HG03565 (cell line): ENCODE data around the gene RRAD.
"Not testable (repeated sequence)": the region's sequence is repeated elsewhere in the genome, so short reads cannot be mapped to it uniquely, and the experiment has no call there.

Experiments
- ATAC-seq: cut with Tn5 transposase; IDR thresholded peaks from one replicate; pipeline ENCODE4 v1.9.1; 2021; ENCODE audit warnings: mild to moderate bottlenecking, moderate library complexity; ENCODE audit not compliant: unreplicated experiment

The RRAD gene, protein sequence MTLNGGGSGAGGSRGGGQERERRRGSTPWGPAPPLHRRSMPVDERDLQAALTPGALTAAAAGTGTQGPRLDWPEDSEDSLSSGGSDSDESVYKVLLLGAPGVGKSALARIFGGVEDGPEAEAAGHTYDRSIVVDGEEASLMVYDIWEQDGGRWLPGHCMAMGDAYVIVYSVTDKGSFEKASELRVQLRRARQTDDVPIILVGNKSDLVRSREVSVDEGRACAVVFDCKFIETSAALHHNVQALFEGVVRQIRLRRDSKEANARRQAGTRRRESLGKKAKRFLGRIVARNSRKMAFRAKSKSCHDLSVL

DNA sequence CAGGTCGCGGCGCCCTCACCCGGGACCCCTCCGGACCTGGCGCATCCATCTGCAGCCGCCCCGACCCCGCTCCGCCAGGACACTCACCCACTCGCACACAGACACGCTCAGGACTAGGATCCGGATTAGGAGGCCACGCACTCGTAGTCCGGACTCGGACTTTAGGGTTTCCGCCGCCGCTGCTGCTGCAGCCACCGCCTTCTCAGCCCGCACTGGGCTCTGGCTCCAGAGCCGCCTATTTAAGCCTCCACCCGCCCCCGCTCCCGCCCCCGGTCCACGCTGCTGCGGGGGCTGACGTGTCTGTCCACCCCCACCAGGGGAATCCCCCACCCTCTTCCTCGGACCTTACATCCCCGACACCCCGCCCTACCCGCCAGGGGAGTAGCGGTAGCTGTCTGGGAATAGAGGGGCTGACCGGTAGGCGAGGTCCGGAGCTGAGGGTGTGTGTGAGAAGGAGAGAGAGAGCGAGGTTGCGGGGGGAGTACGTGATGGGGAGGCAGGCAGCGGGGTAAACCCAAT lies at the start of gene RRAD:
TSS of gene RRAD (minus strand) at position 214 of the 519 bp plus-strand sequence. CDS start 356 bp downstream, outside the sequence.
- no peak for ATAC-seq

DNA sequence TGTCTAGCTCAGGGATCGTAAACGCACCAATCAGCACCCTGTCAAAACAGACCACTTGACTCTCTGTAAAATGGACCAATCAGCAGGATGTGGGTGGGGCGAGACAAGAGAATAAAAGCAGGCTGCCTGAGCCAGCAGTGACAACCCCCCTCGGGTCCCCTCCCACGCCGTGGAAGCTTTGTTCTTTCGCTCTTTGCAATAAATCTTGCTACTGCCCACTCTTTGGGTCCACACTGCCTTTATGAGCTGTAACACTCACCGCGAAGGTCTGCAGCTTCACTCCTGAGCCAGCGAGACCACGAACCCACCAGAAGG lies 49.6 kb upstream of the RRAD start:
- not testable (repeated sequence) for ATAC-seq

DNA sequence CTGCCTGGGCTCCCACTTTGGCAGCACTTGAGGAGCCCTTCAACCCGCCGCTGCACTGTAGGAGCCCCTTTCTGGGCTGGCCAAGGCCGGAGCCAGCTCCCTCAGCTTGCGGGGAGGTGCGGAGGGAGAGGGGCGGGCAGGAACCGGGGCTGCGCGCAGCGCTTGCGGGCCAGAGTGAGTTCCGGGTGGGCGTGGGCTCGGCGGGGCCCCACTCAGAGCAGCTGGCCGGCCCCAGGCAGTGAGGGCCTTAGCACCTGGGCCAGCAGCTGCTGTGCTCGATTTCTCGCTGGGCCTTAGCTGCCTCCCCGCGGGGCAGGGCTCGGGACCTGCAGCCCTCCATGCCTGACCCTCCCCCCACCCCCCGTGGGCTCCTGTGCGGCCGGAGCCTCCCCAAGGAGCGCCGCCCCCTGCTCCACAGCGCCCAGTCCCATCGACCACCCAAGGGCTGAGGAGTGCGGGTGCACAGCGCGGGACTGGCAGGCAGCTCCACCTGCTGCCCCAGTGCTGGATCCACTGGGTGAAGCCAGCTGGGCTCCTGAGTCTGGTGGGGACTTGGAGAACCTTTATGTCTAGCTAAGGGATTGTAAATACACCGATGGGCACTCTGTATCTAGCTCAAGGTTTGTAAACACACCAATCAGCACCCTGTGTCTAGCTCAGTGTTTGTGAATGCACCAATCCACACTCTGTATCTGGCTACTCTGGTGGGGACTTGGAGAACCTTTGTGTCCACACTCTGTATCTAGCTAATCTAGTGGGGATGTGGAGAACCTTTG lies 49.0 kb upstream of the RRAD start:
- ATAC-seq: not testable (repeated sequence)

DNA sequence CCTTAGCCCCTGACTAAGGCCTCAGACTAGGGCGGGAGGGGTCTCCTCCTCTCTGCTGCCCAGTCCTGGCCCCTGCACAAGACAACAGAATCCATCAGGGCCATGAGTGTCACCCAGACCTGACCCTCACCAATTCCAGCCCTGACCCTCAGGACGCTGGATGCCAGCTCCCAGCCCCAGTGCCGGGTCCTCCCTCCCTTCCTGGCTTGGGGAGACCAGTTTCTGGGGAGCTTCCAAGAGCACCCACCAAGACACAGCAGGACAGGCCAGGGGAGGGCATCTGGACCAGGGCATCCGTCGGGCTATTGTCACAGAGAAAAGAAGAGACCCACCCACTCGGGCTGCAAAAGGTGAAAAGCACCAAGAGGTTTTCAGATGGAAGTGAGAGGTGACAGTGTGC lies 48.4 kb upstream of the RRAD start:
- ATAC-seq: no peak

DNA sequence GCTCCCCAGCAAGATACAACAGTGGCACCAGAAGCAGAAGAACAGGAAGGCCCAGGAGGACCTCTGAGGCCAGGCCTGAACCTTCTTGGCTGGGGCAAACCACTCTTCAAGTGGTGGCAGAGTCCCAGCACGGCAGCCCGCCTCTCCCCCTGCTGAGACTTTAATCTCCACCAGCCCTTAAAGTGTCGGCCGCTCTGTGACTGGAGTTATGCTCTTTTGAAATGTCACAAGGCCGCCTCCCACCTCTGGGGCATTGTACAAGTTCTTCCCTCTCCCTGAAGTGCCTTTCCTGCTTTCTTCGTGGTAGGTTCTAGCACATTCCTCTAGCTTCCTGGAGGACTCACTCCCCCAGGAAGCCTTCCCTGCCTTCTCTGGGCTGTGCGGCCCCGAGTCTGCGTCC lies 47.6 kb upstream of the RRAD start:
- ATAC-seq: no peak

GRCh38 chr16:66970775-66971720 lies 45.7 kb upstream of the RRAD start:
- ATAC-seq: no peak

DNA sequence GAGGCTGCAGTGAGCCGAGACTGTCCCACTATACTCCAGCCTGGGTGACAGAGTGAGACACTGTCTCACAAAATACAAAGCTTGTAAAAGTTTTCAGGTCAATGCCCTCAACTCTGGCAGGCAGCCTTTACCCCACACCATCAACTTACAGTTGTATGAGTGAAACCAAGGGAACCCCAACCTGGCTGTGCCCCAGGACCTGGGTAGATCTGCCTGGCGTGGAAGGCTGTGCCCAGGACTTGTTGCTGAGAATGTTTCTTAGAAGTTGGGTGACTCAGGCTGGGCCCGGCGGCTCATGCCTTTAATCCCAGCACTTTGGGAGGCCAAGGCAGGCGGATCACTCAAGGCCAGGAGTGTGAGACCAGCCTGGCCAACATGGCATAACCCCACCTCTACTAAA lies 43.5 kb upstream of the RRAD start:
- ATAC-seq: no peak

- no peak for ATAC-seq
Observed at GRCh38 chr16:66964049-66964448, 38.7 kb upstream of the RRAD start.

GRCh38 chr16:66961914-66962313 lies 36.6 kb upstream of the RRAD start:
- no peak for ATAC-seq

DNA sequence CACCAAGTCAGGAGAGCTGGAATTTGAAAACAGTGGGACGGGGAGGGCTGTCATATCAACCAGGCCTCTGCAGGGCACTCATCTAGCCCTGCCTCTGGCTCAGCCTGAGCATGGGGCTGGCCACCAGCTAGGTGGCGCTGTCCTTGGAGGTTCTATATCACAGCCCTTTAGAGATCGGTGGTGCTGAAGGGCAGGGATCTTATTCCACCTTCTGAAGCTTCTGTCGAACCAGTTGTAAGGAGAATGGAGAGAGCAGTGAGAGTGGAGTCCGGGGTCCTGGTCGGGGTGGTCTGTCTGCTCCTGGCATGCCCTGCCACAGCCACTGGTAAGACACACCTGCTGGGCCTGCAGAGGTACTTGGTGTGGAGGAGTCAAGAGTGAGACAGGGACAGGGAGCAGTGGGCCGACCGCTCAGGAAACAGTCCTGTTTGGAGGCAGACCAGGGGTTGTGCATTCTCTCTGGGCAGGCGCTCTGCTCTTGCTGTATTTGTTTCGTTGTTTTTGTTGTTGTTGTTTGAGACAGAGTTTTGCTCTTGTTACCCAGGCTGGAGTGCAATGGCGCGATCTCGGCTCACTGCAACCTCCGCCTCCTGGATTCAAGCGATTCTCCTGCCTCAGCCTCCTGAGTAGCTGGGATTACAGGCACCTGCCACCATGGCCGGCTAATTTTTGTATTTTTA lies 35.9 kb upstream of the RRAD start, which contains the start of gene CES3:
TSS of gene CES3 (plus strand) at position 202 of the 680 bp plus-strand sequence. CDS start at position 244, 42 bp downstream.
- ATAC-seq: no peak

- ATAC-seq: no peak
Observed at GRCh38 chr16:66960270-66960669, 34.9 kb upstream of the RRAD start.

- no peak for ATAC-seq
Observed at GRCh38 chr16:66959704-66960161, 34.4 kb upstream of the RRAD start.

- ATAC-seq: no peak
Observed at GRCh38 chr16:66958857-66959703, 33.7 kb upstream of the RRAD start.

- not testable (repeated sequence) for ATAC-seq
Observed at GRCh38 chr16:66956154-66956457, 30.8 kb upstream of the RRAD start.

DNA sequence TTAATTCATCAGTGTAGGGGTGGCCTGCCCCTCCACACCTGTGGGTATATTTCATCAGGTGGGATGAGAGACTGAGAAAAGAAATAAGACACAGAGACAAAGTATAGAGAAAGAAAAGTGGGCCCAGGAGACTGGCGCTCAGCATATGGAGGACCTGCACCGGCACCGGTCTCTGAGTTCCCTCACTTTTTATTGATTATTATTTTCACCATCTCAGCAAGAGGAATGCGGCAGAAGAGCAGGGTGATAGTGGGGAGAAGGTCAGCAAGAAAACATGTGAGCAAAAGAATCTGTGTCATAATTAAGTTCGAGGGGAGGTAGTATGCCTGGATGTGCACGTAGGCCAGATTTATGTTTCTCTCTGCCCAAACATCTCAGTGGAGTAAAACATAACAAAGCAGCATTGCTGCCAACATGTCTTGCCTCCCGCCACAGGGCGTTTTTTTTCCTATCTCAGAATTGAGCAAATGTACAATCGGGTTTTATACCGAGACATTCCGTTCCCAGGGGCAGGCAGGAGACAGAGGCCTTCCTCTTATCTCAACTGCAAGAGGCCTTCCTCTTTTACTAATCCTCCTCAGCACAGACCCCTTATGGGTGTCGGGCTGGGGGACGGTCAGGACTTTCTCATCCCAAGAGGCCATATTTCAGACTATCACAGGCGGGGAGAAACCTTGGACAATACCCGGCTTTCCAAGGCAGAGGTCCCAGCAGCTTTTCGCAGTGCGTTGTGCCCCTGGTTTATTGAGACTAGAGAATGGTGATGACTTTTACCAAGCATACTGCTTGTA lies 30.2 kb upstream of the RRAD start:
- not testable (repeated sequence) for ATAC-seq

GRCh38 chr16:66954097-66954659 lies 28.8 kb upstream of the RRAD start:
- ATAC-seq: no peak

- ATAC-seq: no peak
Observed at GRCh38 chr16:66953462-66954096, 28.2 kb upstream of the RRAD start.
